ENCODE data around the gene TBXA2R. TPM values are rescaled to one million over a fixed set of nuclear protein-coding genes. Genes with fewer than 3 reads are reported as not detected.
"Not testable (repeated sequence)": the region's sequence is repeated elsewhere in the genome, so short reads cannot be mapped to it uniquely, and the experiment has no call there.

Gene TBXA2R
- total and polyA plus RNA-seq, 2 donors = 0.28 to 1.2 TPM

GRCh38 chr19:3648037-3648905 lies 41.6 kb upstream of the TBXA2R start:
- WGBS = 99% methylated on average over 33 of the region's 33 CpGs
- no peak for DNase-seq (ENCODE audit: low read depth in 6 of 9, low spot score in 9 of 9)
- no peak overlapping the region for H3K4me3 ChIP-seq (ENCODE audit: low read length in 2 of 2)
- no peaks in the 10 kb centered on the region for H3K4me1 ChIP-seq (ENCODE audit: control insufficient read depth in 2 of 2, insufficient read depth in 2 of 2, low read length in 2 of 2)
- H3K27me3 ChIP-seq (ENCODE audit: control insufficient read depth in 2 of 2, insufficient read depth in 1 of 2, low read length in 1 of 2) = no peaks in the 10 kb centered on the region
- H3K27ac ChIP-seq (ENCODE audit: low read depth in 1 of 2, low read length in 1 of 2) = no peak overlapping the region
- peaks cover 18 to 57% of the 10 kb centered on the region in 2 donors for H3K36me3 ChIP-seq (ENCODE audit: control insufficient read depth in 2 of 2, insufficient read depth in 2 of 2, low read length in 1 of 2)
- H3K9me3 ChIP-seq (ENCODE audit: control insufficient read depth in 2 of 2, insufficient read depth in 1 of 2, low read length in 1 of 2) = no peaks in the 10 kb centered on the region

- not testable (repeated sequence) for H3K27ac ChIP-seq (ENCODE audit: low read depth in 1 of 2, low read length in 1 of 2); H3K4me1 ChIP-seq (ENCODE audit: control insufficient read depth in 2 of 2, insufficient read depth in 2 of 2, low read length in 2 of 2); H3K9me3 ChIP-seq (ENCODE audit: control insufficient read depth in 2 of 2, insufficient read depth in 1 of 2, low read length in 1 of 2); H3K27me3 ChIP-seq (ENCODE audit: control insufficient read depth in 2 of 2, insufficient read depth in 1 of 2, low read length in 1 of 2); DNase-seq (ENCODE audit: low read depth in 6 of 9, low spot score in 9 of 9); H3K4me3 ChIP-seq (ENCODE audit: low read length in 2 of 2)
- peaks cover 21 to 50% of the 10 kb centered on the region in 2 donors for H3K36me3 ChIP-seq (ENCODE audit: control insufficient read depth in 2 of 2, insufficient read depth in 2 of 2, low read length in 1 of 2)
- 94% methylated on average over 5 of the region's 5 CpGs for WGBS
Measured at GRCh38 chr19:3647102-3647501, 40.4 kb upstream of the TBXA2R start.

GRCh38 chr19:3646336-3647092 lies 39.8 kb upstream of the TBXA2R start:
- no peak overlapping the region for H3K4me3 ChIP-seq (ENCODE audit: low read length in 2 of 2)
- no peaks in the 10 kb centered on the region for H3K27me3 ChIP-seq (ENCODE audit: control insufficient read depth in 2 of 2, insufficient read depth in 1 of 2, low read length in 1 of 2)
- no peak for DNase-seq (ENCODE audit: low read depth in 6 of 9, low spot score in 9 of 9)
- H3K9me3 ChIP-seq (ENCODE audit: control insufficient read depth in 2 of 2, insufficient read depth in 1 of 2, low read length in 1 of 2) = no peaks in the 10 kb centered on the region
- peaks cover 21 to 45% of the 10 kb centered on the region in 2 donors for H3K36me3 ChIP-seq (ENCODE audit: control insufficient read depth in 2 of 2, insufficient read depth in 2 of 2, low read length in 1 of 2)
- H3K4me1 ChIP-seq (ENCODE audit: control insufficient read depth in 2 of 2, insufficient read depth in 2 of 2, low read length in 2 of 2) = no peaks in the 10 kb centered on the region
- 97% methylated on average over 23 of the region's 23 CpGs for WGBS
- no peak overlapping the region for H3K27ac ChIP-seq (ENCODE audit: low read depth in 1 of 2, low read length in 1 of 2)

- H3K9me3 ChIP-seq (ENCODE audit: control insufficient read depth in 2 of 2, insufficient read depth in 1 of 2, low read length in 1 of 2) = no peaks in the 10 kb centered on the region
- no peaks in the 10 kb centered on the region for H3K27me3 ChIP-seq (ENCODE audit: control insufficient read depth in 2 of 2, insufficient read depth in 1 of 2, low read length in 1 of 2)
- peaks cover 21 to 42% of the 10 kb centered on the region in 2 donors for H3K36me3 ChIP-seq (ENCODE audit: control insufficient read depth in 2 of 2, insufficient read depth in 2 of 2, low read length in 1 of 2)
- no peaks in the 10 kb centered on the region for H3K4me1 ChIP-seq (ENCODE audit: control insufficient read depth in 2 of 2, insufficient read depth in 2 of 2, low read length in 2 of 2)
- no peak overlapping the region for H3K4me3 ChIP-seq (ENCODE audit: low read length in 2 of 2)
- H3K27ac ChIP-seq (ENCODE audit: low read depth in 1 of 2, low read length in 1 of 2) = no peak overlapping the region
- no peak for DNase-seq (ENCODE audit: low read depth in 6 of 9, low spot score in 9 of 9)
- WGBS = 97% methylated on average over 21 of the region's 21 CpGs
Measured at GRCh38 chr19:3645726-3646125, 39.1 kb upstream of the TBXA2R start.

- H3K36me3 ChIP-seq (ENCODE audit: control insufficient read depth in 2 of 2, insufficient read depth in 2 of 2, low read length in 1 of 2) = peaks cover 21 to 41% of the 10 kb centered on the region in 2 donors
- H3K27me3 ChIP-seq (ENCODE audit: control insufficient read depth in 2 of 2, insufficient read depth in 1 of 2, low read length in 1 of 2) = no peaks in the 10 kb centered on the region
- DNase-seq (ENCODE audit: low read depth in 6 of 9, low spot score in 9 of 9) = no peak
- H3K4me1 ChIP-seq (ENCODE audit: control insufficient read depth in 2 of 2, insufficient read depth in 2 of 2, low read length in 2 of 2) = no peaks in the 10 kb centered on the region
- no peak overlapping the region for H3K27ac ChIP-seq (ENCODE audit: low read depth in 1 of 2, low read length in 1 of 2)
- H3K4me3 ChIP-seq (ENCODE audit: low read length in 2 of 2) = no peak overlapping the region
- H3K9me3 ChIP-seq (ENCODE audit: control insufficient read depth in 2 of 2, insufficient read depth in 1 of 2, low read length in 1 of 2) = no peaks in the 10 kb centered on the region
- 96% methylated on average over 11 of the region's 11 CpGs for WGBS
Measured at GRCh38 chr19:3645067-3645396, 38.4 kb upstream of the TBXA2R start.

- 95% methylated on average over 19 of the region's 19 CpGs for WGBS
- Histone ChIP-seq H3K9me3 (ENCODE audit: control insufficient read depth in 2 of 2, insufficient read depth in 1 of 2, low read length in 1 of 2) (no peaks in the 10 kb centered on the region), H3K4me1 (ENCODE audit: control insufficient read depth in 2 of 2, insufficient read depth in 2 of 2, low read length in 2 of 2) (no peaks in the 10 kb centered on the region), H3K27me3 (ENCODE audit: control insufficient read depth in 2 of 2, insufficient read depth in 1 of 2, low read length in 1 of 2) (no peaks in the 10 kb centered on the region), H3K27ac (ENCODE audit: low read depth in 1 of 2, low read length in 1 of 2) (no peak overlapping the region), H3K4me3 (ENCODE audit: low read length in 2 of 2) (no peak overlapping the region), H3K36me3 (ENCODE audit: control insufficient read depth in 2 of 2, insufficient read depth in 2 of 2, low read length in 1 of 2) (peaks cover 24 to 41% of the 10 kb centered on the region in 2 donors)
- DNase-seq (ENCODE audit: low read depth in 6 of 9, low spot score in 9 of 9) = no peak
Measured at GRCh38 chr19:3644351-3645066, 37.8 kb upstream of the TBXA2R start.

- Histone ChIP-seq H3K4me3 (ENCODE audit: low read length in 2 of 2) (no peak overlapping the region), H3K36me3 (ENCODE audit: control insufficient read depth in 2 of 2, insufficient read depth in 2 of 2, low read length in 1 of 2) (peaks cover 25 to 48% of the 10 kb centered on the region in 2 donors), H3K9me3 (ENCODE audit: control insufficient read depth in 2 of 2, insufficient read depth in 1 of 2, low read length in 1 of 2) (peaks cover 0 to under 1% of the 10 kb centered on the region in 2 donors), H3K27ac (ENCODE audit: low read depth in 1 of 2, low read length in 1 of 2) (no peak overlapping the region), H3K27me3 (ENCODE audit: control insufficient read depth in 2 of 2, insufficient read depth in 1 of 2, low read length in 1 of 2) (no peaks in the 10 kb centered on the region), H3K4me1 (ENCODE audit: control insufficient read depth in 2 of 2, insufficient read depth in 2 of 2, low read length in 2 of 2) (no peaks in the 10 kb centered on the region)
- WGBS = 96% methylated on average over 28 of the region's 28 CpGs
- DNase-seq (ENCODE audit: low read depth in 6 of 9, low spot score in 9 of 9) = no peak
Measured at GRCh38 chr19:3643674-3644313, 37.1 kb upstream of the TBXA2R start.

- Histone ChIP-seq H3K27ac (ENCODE audit: low read depth in 1 of 2, low read length in 1 of 2) (no peak overlapping the region), H3K36me3 (ENCODE audit: control insufficient read depth in 2 of 2, insufficient read depth in 2 of 2, low read length in 1 of 2) (peaks cover 31 to 49% of the 10 kb centered on the region in 2 donors), H3K4me1 (ENCODE audit: control insufficient read depth in 2 of 2, insufficient read depth in 2 of 2, low read length in 2 of 2) (no peaks in the 10 kb centered on the region), H3K27me3 (ENCODE audit: control insufficient read depth in 2 of 2, insufficient read depth in 1 of 2, low read length in 1 of 2) (no peaks in the 10 kb centered on the region), H3K9me3 (ENCODE audit: control insufficient read depth in 2 of 2, insufficient read depth in 1 of 2, low read length in 1 of 2) (peaks cover 0 to 2% of the 10 kb centered on the region in 2 donors), H3K4me3 (ENCODE audit: low read length in 2 of 2) (no peak overlapping the region)
- no peak for DNase-seq (ENCODE audit: low read depth in 6 of 9, low spot score in 9 of 9)
- 97% methylated on average over 36 of the region's 36 CpGs for WGBS
Measured at GRCh38 chr19:3642987-3643673, 36.5 kb upstream of the TBXA2R start.

Measured in thymus (tissue), 11 donors.